Lung (tissue), 12 donors: Measurements from ENCODE around the gene ADAMTSL2. TPM values are rescaled to one million over a fixed set of nuclear protein-coding genes. Genes with fewer than 3 reads are reported as not detected.
A peak's percentile ranks its signal among the peaks of the same experiment; 100 is the strongest.

Experiments
- ATAC-seq: fragments of 200-7000 bp; cut with Tn5 transposase; one replicate; pipeline ENCODE4 v1.9.1; 2020; ENCODE audit warnings: moderate number of reproducible peaks; ENCODE audit not compliant: insufficient read depth, low FRiP score
- DNase-seq, 3 donors: peaks; one replicate each; pipeline ENCODE4 v3.0.0-alpha.2; 2013 to 2017
- H3K27ac ChIP-seq, 2 donors: one replicate each; pipeline ENCODE4 v1.5.1; 2013; ENCODE audit warnings: mild to moderate bottlenecking in 2 of 2, moderate library complexity in 2 of 2, control low read depth in 1 of 2, inconsistent platforms in 1 of 2, low read depth in 1 of 2, low read length in 1 of 2
- H3K27me3 ChIP-seq, 3 donors: one replicate each; pipeline ENCODE4 v1.5.1; 2013; ENCODE audit warnings: low read length in 2 of 3; ENCODE audit not compliant: control insufficient read depth in 3 of 3, insufficient read depth in 3 of 3
- H3K36me3 ChIP-seq, 4 donors: one replicate each; pipeline ENCODE4 v1.5.1; 2013; ENCODE audit warnings: low read length in 4 of 4, mild to moderate bottlenecking in 1 of 4, moderate library complexity in 1 of 4; ENCODE audit not compliant: control insufficient read depth in 4 of 4, insufficient read depth in 4 of 4
- H3K4me1 ChIP-seq, 5 donors: one replicate each; pipeline ENCODE4 v1.5.1; 2013; ENCODE audit warnings: low read length in 5 of 5, mild to moderate bottlenecking in 2 of 5, moderate library complexity in 1 of 5; ENCODE audit not compliant: control insufficient read depth in 5 of 5, insufficient read depth in 5 of 5
- H3K4me3 ChIP-seq: one replicate; pipeline ENCODE4 v1.5.1; 2013; ENCODE audit warnings: mild to moderate bottlenecking, control low read depth, moderate library complexity
- H3K9ac ChIP-seq, 2 donors: one replicate each; pipeline ENCODE4 v1.5.1; 2013; ENCODE audit warnings: low read length in 2 of 2, control low read depth in 1 of 2; ENCODE audit not compliant: insufficient read depth in 1 of 2
- H3K9me3 ChIP-seq, 4 donors: one replicate each; pipeline ENCODE4 v1.5.1; 2013; ENCODE audit warnings: low read length in 3 of 4, mild to moderate bottlenecking in 1 of 4, moderate library complexity in 1 of 4; ENCODE audit not compliant: control insufficient read depth in 4 of 4, insufficient read depth in 3 of 4
- CTCF ChIP-seq: IDR thresholded peaks from 2 replicates; pipeline ENCODE4 v1.5.1; 2012; ENCODE audit warnings: mild to moderate bottlenecking; ENCODE audit errors: control extremely low read depth, extremely low read depth
- WGBS, 2 donors: extraction: QIAGEN DNeasy Blood & Tissue Kit; methylation state at CpG; one replicate each; pipeline ENCODE4 v1.1.7; 2013; 5-methylcytosine and 5-hydroxymethylcytosine counted together
- polyA plus RNA-seq, 2 donors: library from polyadenylated mRNA; stranded (reverse); fragments of 200-250 nt; gene quantifications; one replicate each; pipeline ENCODE4 v1.2.1, GENCODE V29; 2013
- total RNA-seq, 2 donors: library from RNA; depleted of rRNA in 1 of 2; stranded (reverse); fragments of >200 nt in 1 of 2; gene quantifications; one replicate each; pipeline ENCODE4 v1.2.1, GENCODE V29; 2014 to 2021
- donor health status: control.
- donor health status: control.
- donor health status: Bipolar disorder and iron deficiency.
- donor health status: healthy.
- donor health status: DM: yes; HTN: yes; CAD: no.

The ADAMTSL2 gene
- total and polyA plus RNA-seq, 4 donors = 6.4 to 20.6 (median 10.1) TPM

- Histone ChIP-seq H3K36me3 (no peaks in the 10 kb centered on the region), H3K4me1 (peaks cover 0 to 58% (median 9%) of the 10 kb centered on the region in 5 donors), H3K9ac (no peak overlapping the region), H3K27ac (no peak overlapping the region), H3K9me3 (no peaks in the 10 kb centered on the region), H3K27me3 (peaks cover 0 to 13% (median 0%) of the 10 kb centered on the region in 3 donors), H3K4me3 (no peak overlapping the region)
- TF ChIP-seq CTCF = no peak
- no peak for ATAC-seq
- 61 to 65% methylated on average over 23 of the region's 23 CpGs for WGBS, 2 donors
- DNase-seq = no peak
Measured at GRCh38 chr9:133576031-133576874, 41.7 kb downstream of the ADAMTSL2 start.

- Histone ChIP-seq H3K27ac (no peak overlapping the region), H3K4me1 (peaks cover 0 to 67% (median 15%) of the 10 kb centered on the region in 5 donors), H3K9me3 (no peaks in the 10 kb centered on the region), H3K27me3 (peaks cover 0 to 13% (median 0%) of the 10 kb centered on the region in 3 donors), H3K9ac (no peak overlapping the region), H3K4me3 (no peak overlapping the region), H3K36me3 (no peaks in the 10 kb centered on the region)
- ATAC-seq (no peak), DNase-seq (peak in 1 of 3 donors; percentile 33)
- no peak for TF ChIP-seq CTCF
- 40 to 44% methylated on average over 34 of the region's 34 CpGs for WGBS, 2 donors
Measured at GRCh38 chr9:133576875-133577736, 42.6 kb downstream of the ADAMTSL2 start.

- no peak overlapping the region for H3K9ac ChIP-seq
- H3K36me3 ChIP-seq = no peaks in the 10 kb centered on the region
- H3K27ac ChIP-seq = no peak overlapping the region
- peaks cover 0 to 13% (median 0%) of the 10 kb centered on the region in 3 donors for H3K27me3 ChIP-seq
- ATAC-seq = no peak
- no peak for DNase-seq
- no peak overlapping the region for H3K4me3 ChIP-seq
- TF ChIP-seq CTCF = no peak
- H3K4me1 ChIP-seq = peaks cover 0 to 67% (median 21%) of the 10 kb centered on the region in 5 donors
- no peaks in the 10 kb centered on the region for H3K9me3 ChIP-seq
- 75 to 76% methylated on average over 3 of the region's 3 CpGs for WGBS, 2 donors
Measured at GRCh38 chr9:133577737-133578112, 43.2 kb downstream of the ADAMTSL2 start.
